Aorta (tissue), 5 donors: ENCODE results near the gene PRKN. TPM values are rescaled to one million over a fixed set of nuclear protein-coding genes. Genes with fewer than 3 reads are reported as not detected.

Source experiments
- ATAC-seq: fragments of 200-7000 bp; cut with Tn5 transposase; one replicate; pipeline ENCODE4 v1.9.1; 2022; ENCODE audit warnings: moderate library complexity; ENCODE audit not compliant: low FRiP score
- DNase-seq, 2 donors: peaks; one replicate each; pipeline ENCODE4 v3.0.0-alpha.2; 2020
- H3K27ac ChIP-seq, 2 donors: one replicate each; pipeline ENCODE4 v1.5.1; 2013; ENCODE audit warnings: low read length in 2 of 2, mild to moderate bottlenecking in 2 of 2, moderate library complexity in 2 of 2, control low read depth in 1 of 2, inconsistent platforms in 1 of 2, low read depth in 1 of 2
- H3K27me3 ChIP-seq, 2 donors: one replicate each; pipeline ENCODE4 v1.6.1; 2013; ENCODE audit warnings: control low read depth in 1 of 2, low read length in 1 of 2, mild to moderate bottlenecking in 1 of 2, moderate library complexity in 1 of 2; ENCODE audit not compliant: insufficient read depth in 2 of 2, control insufficient read depth in 1 of 2
- H3K36me3 ChIP-seq, 2 donors: one replicate each; pipeline ENCODE4 v1.6.1; 2013; ENCODE audit warnings: control low read depth in 1 of 2, low read length in 1 of 2, mild to moderate bottlenecking in 1 of 2; ENCODE audit not compliant: insufficient read depth in 2 of 2, control insufficient read depth in 1 of 2
- H3K4me1 ChIP-seq, 2 donors: one replicate each; pipeline ENCODE4 v1.6.1; 2013; ENCODE audit warnings: low read length in 2 of 2, control low read depth in 1 of 2, mild to moderate bottlenecking in 1 of 2, moderate library complexity in 1 of 2; ENCODE audit not compliant: insufficient read depth in 2 of 2, control insufficient read depth in 1 of 2
- H3K4me3 ChIP-seq, 2 donors: one replicate each; pipeline ENCODE4 v1.5.1; 2013; ENCODE audit warnings: low read length in 2 of 2, control low read depth in 1 of 2, mild to moderate bottlenecking in 1 of 2
- H3K9me3 ChIP-seq: one replicate; pipeline ENCODE4 v1.6.1; 2013; ENCODE audit warnings: mild to moderate bottlenecking, low read length; ENCODE audit not compliant: control insufficient read depth
- WGBS, 2 donors: extraction: QIAGEN DNeasy Blood & Tissue Kit; methylation state at CpG; one replicate each; pipeline ENCODE4 v1.1.7; 2013; 5-methylcytosine and 5-hydroxymethylcytosine counted together
- intact Hi-C, 2 donors: fragments of 100-400 bp; cut with DNase I; formaldehyde crosslinking; loops; one replicate each; pipeline versions ENCODE4 v1.14.2 to v1.15.0; 2022
- polyA plus RNA-seq, 2 donors: library from polyadenylated mRNA; stranded (reverse); fragments of 200-250 nt; gene quantifications; one replicate each; pipeline ENCODE4 v1.2.3, GENCODE V29; 2013
- total RNA-seq, 2 donors: library from RNA; stranded (reverse); fragmentation: NEBNext Ultra II Directional; extraction: Animal tissue kit (Norgen Biotek cat#: 25700); gene quantifications; one replicate each; pipeline ENCODE4 v1.2.1, GENCODE V29; 2021
- donor health status: healthy with polysubstance abuse.
- donor health status: Bipolar disorder and iron deficiency.
- donor health status: DM: no; HTN: no; CAD: no.
- donor health status: DM: no; HTN: no; CAD: no.
- donor health status: DM: yes; HTN: yes; CAD: no.

PRKN gene
- total and polyA plus RNA-seq, 4 donors = 1.0 to 17.3 (median 5.7) TPM

GRCh38 chr6:162615016-162615705 is 112.4 kb downstream of the PRKN start:
- no peaks in the 10 kb centered on the region for H3K27me3 ChIP-seq
- H3K27ac ChIP-seq = no peak overlapping the region
- no peaks in the 10 kb centered on the region for H3K4me1 ChIP-seq
- no peak overlapping the region for H3K4me3 ChIP-seq
- H3K36me3 ChIP-seq = no peaks in the 10 kb centered on the region
- ATAC-seq (no peak), DNase-seq (no peak)
- intact Hi-C loops = no loop called here
- no peaks in the 10 kb centered on the region for H3K9me3 ChIP-seq
- 80% methylated on average over 2 of the region's 2 CpGs for WGBS, 2 donors

- intact Hi-C loops = no loop called here
- 89 to 93% methylated on average over 2 of the region's 2 CpGs for WGBS, 2 donors
- H3K27ac ChIP-seq = no peak overlapping the region
Observed at GRCh38 chr6:162613310-162613709, 114.3 kb downstream of the PRKN start.

GRCh38 chr6:162612613-162613012 is 115.0 kb downstream of the PRKN start:
- Histone ChIP-seq H3K27ac (no peak overlapping the region), H3K9me3 (no peaks in the 10 kb centered on the region), H3K27me3 (no peaks in the 10 kb centered on the region), H3K4me3 (no peak overlapping the region), H3K4me1 (no peaks in the 10 kb centered on the region), H3K36me3 (no peaks in the 10 kb centered on the region)
- no peak for ATAC-seq
- no peak for DNase-seq
- 61 to 73% methylated on average over 4 of the region's 4 CpGs for WGBS, 2 donors
- intact Hi-C loops = no loop called here

More at GRCh38 chr6:162613310-162613709, 114.3 kb downstream of the PRKN start:
- Histone ChIP-seq H3K4me1 (no peaks in the 10 kb centered on the region), H3K36me3 (no peaks in the 10 kb centered on the region), H3K27me3 (no peaks in the 10 kb centered on the region), H3K9me3 (no peaks in the 10 kb centered on the region), H3K4me3 (no peak overlapping the region)
- ATAC-seq (no peak), DNase-seq (no peak)

GRCh38 chr6:162610351-162610750 is 117.2 kb downstream of the PRKN start:
- no peaks in the 10 kb centered on the region for H3K27me3 ChIP-seq

GRCh38 chr6:162605881-162606280 is 121.7 kb downstream of the PRKN start:
- Histone ChIP-seq H3K4me3 (no peak overlapping the region), H3K36me3 (no peaks in the 10 kb centered on the region)

More at GRCh38 chr6:162610351-162610750, 117.2 kb downstream of the PRKN start:
- intact Hi-C loops = no loop called here
- H3K4me1 ChIP-seq = no peaks in the 10 kb centered on the region
- H3K27ac ChIP-seq = no peak overlapping the region
- no peak for ATAC-seq
- no peaks in the 10 kb centered on the region for H3K9me3 ChIP-seq
- DNase-seq = no peak
- H3K36me3 ChIP-seq = no peaks in the 10 kb centered on the region
- WGBS, 2 donors = 97 to 98% methylated on average over 5 of the region's 5 CpGs
- H3K4me3 ChIP-seq = no peak overlapping the region

GRCh38 chr6:162603231-162604015 is 124.1 kb downstream of the PRKN start:
- ATAC-seq (no peak), DNase-seq (no peak)
- Histone ChIP-seq H3K4me1 (no peaks in the 10 kb centered on the region), H3K9me3 (no peaks in the 10 kb centered on the region), H3K4me3 (no peak overlapping the region), H3K27me3 (no peaks in the 10 kb centered on the region), H3K27ac (no peak overlapping the region), H3K36me3 (no peaks in the 10 kb centered on the region)
- WGBS, 2 donors = 92 to 95% methylated on average over 13 of the region's 13 CpGs
- intact Hi-C loops = no loop called here

More at GRCh38 chr6:162605881-162606280, 121.7 kb downstream of the PRKN start:
- Histone ChIP-seq H3K27me3 (no peaks in the 10 kb centered on the region), H3K4me1 (no peaks in the 10 kb centered on the region), H3K27ac (no peak overlapping the region), H3K9me3 (no peaks in the 10 kb centered on the region)
- DNase-seq (no peak), ATAC-seq (no peak)
- WGBS, 2 donors = 73 to 76% methylated on average over 1 of the region's 1 CpG
- intact Hi-C loops = no loop called here

- H3K4me1 ChIP-seq = no peaks in the 10 kb centered on the region
- intact Hi-C loops = no loop called here
- H3K9me3 ChIP-seq = no peaks in the 10 kb centered on the region
- H3K27ac ChIP-seq = no peak overlapping the region
- no peak overlapping the region for H3K4me3 ChIP-seq
- H3K27me3 ChIP-seq = no peaks in the 10 kb centered on the region
- WGBS, 2 donors = 44 to 50% methylated on average over 6 of the region's 6 CpGs
- ATAC-seq (no peak), DNase-seq (no peak)
- no peaks in the 10 kb centered on the region for H3K36me3 ChIP-seq
Observed at GRCh38 chr6:162602759-162603158, 124.8 kb downstream of the PRKN start.

- DNase-seq = no peak
- WGBS, 2 donors = 52 to 60% methylated on average over 5 of the region's 5 CpGs
- no peak for ATAC-seq
- Histone ChIP-seq H3K36me3 (no peaks in the 10 kb centered on the region), H3K4me1 (no peaks in the 10 kb centered on the region), H3K27me3 (no peaks in the 10 kb centered on the region), H3K4me3 (no peak overlapping the region), H3K27ac (no peak overlapping the region), H3K9me3 (no peaks in the 10 kb centered on the region)
- intact Hi-C loops = no loop called here
Observed at GRCh38 chr6:162596676-162597075, 130.9 kb downstream of the PRKN start.

GRCh38 chr6:162591517-162591916 is 136.0 kb downstream of the PRKN start:
- ATAC-seq (no peak), DNase-seq (no peak)
- H3K36me3 ChIP-seq = no peaks in the 10 kb centered on the region
- H3K9me3 ChIP-seq = no peaks in the 10 kb centered on the region
- intact Hi-C loops = no loop called here
- no peaks in the 10 kb centered on the region for H3K4me1 ChIP-seq
- no peak overlapping the region for H3K4me3 ChIP-seq
- no peaks in the 10 kb centered on the region for H3K27me3 ChIP-seq
- no peak overlapping the region for H3K27ac ChIP-seq
